ENCODE results near the gene CENPX.
"Not testable (repeated sequence)": the region's sequence is repeated elsewhere in the genome, so short reads cannot be mapped to it uniquely, and the experiment has no call there.

The CENPX gene

GRCh38 chr17:81995463-81996231 is 27.0 kb downstream of the CENPX start:
- no peak for DNase-seq

DNA sequence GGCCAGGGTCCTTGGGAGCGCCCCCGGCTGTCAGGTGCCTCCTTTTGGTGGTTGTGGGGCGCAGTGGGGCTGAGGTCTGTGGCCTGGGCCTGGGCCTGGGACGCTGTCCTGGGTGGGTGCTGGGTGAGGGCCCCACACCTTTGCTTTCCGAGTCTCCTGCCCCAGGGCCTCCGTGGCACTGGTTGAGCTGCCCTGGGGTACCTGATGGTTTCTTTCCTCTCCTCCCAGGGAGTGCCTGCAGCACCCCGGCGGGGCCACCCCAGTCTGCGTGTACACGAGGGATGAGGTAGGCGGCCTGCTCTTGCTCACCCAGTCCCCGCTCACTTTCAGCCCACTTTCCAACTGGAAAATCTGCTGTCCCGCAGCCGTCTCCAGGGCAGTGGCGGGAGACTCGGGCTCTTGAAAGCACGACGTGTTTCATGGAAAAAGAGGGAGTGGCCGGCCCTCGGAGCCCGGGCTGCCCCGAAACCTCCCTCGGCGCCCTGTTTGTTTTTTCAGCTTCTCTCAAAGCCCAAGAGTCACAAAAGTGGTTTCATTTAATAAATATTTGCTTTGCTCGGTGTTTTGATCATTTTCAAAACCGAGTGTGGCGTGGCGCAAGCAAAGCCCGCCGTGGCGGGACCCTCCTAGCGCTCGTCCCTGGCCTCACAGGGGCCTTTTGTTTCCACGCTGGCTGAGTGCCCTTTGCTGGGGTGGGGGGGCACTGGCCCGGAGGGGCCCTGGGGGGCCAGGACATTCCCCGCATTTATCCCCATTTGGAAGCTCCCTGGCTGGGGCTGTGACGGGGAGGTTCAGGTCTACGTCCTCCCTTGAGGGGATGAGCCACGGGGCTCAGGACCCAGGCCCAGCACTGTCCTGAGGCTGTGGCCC is 27.9 kb downstream of the CENPX start:
- no peak for DNase-seq

DNA sequence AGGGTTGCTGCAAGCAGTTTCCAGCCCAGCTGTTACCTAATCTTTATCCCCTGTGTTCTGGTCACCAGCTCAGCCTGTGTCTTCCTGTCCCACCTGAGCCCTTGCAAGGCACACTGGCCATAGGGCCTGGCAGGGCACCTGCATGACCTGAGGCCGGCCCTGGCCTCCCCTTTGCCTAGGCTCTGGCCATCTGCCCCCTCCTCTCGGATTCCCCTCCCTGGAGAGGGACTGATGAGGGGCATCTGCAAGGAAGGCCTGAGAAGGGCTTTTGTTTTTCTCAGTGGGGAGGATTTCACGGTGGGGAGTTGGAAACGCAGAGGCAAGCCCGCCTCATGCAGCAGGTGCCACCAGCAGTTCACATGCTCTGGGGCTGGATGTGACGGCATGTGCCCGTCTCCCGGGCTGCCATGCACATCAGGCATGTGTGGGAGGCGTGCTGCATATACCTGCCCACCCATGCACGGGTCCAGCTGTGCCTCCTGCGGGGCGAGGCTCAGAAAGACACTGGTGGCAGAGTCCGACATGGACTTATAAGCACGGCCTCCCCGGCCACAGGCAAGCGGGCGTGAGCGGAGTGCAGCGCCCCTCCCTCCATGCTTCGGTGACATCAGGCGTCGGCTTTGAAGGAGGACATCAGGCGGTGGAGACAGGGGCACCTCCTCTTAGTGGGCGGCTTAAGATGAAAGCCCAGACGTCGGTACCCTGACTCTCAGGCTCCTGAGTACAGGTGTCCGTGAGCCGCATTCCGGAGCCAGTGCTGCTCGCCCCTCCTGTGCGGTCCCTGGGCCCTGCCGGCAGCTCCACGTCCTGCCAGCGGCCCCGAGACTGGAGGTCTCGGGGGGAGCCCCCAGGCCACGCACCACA is 28.7 kb downstream of the CENPX start:
- no peak for DNase-seq

GRCh38 chr17:81992306-81993102 is 30.2 kb downstream of the CENPX start:
- DNase-seq = no peak

DNA sequence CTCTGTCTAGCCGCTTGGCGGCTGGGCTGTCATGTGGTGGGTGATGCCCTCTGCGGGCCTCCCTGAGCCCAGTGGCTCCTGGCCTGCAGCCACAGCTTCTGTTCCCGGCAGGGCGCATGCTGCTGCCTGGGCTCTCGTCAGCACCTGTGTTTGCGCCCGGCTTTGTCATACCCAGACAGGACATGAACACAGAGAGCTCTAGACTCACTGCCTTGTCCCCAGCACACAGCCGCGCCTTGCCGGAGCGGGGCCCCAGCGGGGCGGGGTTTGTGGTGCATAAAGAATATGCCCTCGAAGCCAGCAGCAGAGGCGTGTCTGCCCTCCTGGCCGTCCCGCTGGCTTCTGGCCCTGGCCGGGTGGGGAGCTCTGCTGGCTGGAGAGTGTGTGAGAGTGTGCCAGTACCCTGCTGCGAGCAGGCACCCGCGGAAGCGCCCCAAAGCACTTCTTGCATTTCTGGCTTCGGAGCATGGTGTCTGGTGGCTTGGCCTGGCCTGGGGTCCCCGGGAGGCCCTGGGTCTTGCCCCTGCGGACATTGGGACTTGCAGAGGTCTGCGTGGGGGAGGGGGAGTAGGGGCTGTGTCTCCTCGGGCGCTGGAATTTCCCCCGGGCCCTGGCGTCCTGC is 30.9 kb downstream of the CENPX start:
- DNase-seq = no peak

- DNase-seq = no peak
These were observed 31.6 kb downstream of the CENPX start for GRCh38 chr17:81990836-81991683.

GRCh38 chr17:81987161-81987770 is 35.4 kb downstream of the CENPX start:
- no peak for DNase-seq

- DNase-seq = no peak
These were observed 36.1 kb downstream of the CENPX start for GRCh38 chr17:81986606-81987005.

DNA sequence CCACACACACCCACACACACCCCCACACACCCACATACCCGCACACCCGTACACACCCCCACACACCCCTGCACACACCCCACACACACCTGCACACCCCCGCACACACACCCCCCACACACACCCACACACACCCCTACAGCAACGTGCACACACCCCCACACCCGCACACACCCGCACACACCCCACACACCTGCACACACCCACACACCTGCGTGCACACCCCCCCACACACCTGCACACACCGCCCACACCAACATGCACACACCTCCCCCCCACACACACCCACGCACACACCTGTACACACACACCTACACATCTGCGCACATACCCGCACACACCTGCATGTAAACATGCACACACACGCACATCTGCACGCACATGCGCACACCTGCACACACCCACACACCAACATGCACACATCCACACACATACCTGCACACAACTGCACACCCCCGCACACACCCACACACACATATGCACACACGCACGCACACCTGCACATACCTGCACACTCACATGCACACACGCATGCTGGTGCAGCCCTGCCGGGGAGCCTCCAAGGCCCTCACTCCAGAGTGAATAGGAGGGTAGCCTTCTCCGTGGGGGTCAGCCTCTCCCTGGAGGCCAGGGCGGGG is 37.8 kb downstream of the CENPX start:
- DNase-seq = no peak

GRCh38 chr17:81983639-81984373 is 38.9 kb downstream of the CENPX start:
- DNase-seq = no peak

GRCh38 chr17:81983011-81983638 is 39.6 kb downstream of the CENPX start:
- DNase-seq = no peak

DNA sequence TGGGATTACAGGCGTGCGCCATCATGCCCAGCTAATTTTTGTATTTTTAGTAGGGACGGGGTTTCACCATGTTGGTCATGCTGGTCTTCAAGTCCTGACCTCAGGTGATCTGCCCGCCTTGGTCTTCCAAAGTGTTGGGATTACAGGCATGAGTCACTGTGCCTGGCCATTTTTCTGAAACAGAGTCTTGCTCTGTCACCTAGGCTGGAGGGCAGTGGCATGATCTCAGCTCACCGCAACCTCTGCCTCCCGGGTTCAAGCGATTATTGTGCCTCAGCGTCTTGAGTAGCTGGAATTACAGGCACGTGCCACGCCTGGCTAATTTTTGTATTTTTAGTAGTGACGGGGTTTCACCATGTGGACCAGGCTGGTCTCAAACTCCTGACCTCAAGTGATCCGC is 41.2 kb downstream of the CENPX start:
- not testable (repeated sequence) for DNase-seq

- DNase-seq = no peak
These were observed 41.9 kb downstream of the CENPX start for GRCh38 chr17:81980707-81981343.

DNA sequence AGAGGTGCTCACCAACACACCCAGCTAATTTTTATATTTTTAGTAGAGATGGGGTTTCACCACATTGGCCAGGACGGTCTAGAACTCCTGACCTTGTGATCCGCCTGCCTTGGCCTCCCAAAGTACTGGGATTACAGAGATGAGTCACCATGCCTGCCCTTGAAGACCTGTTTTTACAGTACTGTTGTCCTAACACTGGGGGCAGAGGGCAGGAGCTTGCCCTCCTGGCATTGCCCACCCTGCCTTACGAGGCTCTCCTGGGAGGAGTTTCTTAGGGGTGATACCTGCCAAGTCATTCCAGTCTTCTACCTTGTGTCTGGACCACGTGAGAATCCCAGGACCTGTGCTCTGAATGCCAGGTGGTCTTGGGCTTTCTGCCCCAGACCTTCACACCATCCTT is 42.6 kb downstream of the CENPX start:
- no peak for DNase-seq

- DNase-seq = no peak
These were observed 44.0 kb downstream of the CENPX start for GRCh38 chr17:81978524-81979298.

- DNase-seq = peak; percentile 88
These were observed 45.4 kb downstream of the CENPX start, which contains the start of gene ASPSCR1 for GRCh38 chr17:81977211-81977808. TSS of gene ASPSCR1 (plus strand) at chr17:81977629. CDS start at chr17:81977647, 18 bp downstream.

Measured in GDM1 (cell line).